KOPT-K1 (cell line): ENCODE data around the gene ATP10D.
"Not testable (repeated sequence)": the region's sequence is repeated elsewhere in the genome, so short reads cannot be mapped to it uniquely, and the experiment has no call there.

Experiments used
- H3K27ac ChIP-seq: fragments of 200-600 bp; sonication (generic); 2 replicates; pipeline ENCODE4 v1.5.1; 2016; ENCODE audit warnings: antibody characterized with exemption, mild to moderate bottlenecking, low read depth, low read length; ENCODE audit not compliant: poor library complexity, severe bottlenecking
- H3K36me3 ChIP-seq: fragments of 200-600 bp; sonication (generic); 2 replicates; pipeline ENCODE4 v1.5.1; 2017; ENCODE audit warnings: antibody characterized with exemption, mild to moderate bottlenecking, low read length, moderate library complexity; ENCODE audit not compliant: insufficient read depth
- H3K9me3 ChIP-seq: fragments of 200-600 bp; sonication (generic); 2 replicates; pipeline ENCODE4 v1.5.1; 2017; ENCODE audit warnings: antibody characterized with exemption, low read length, mild to moderate bottlenecking; ENCODE audit not compliant: insufficient read depth, poor library complexity, severe bottlenecking

Gene ATP10D

DNA sequence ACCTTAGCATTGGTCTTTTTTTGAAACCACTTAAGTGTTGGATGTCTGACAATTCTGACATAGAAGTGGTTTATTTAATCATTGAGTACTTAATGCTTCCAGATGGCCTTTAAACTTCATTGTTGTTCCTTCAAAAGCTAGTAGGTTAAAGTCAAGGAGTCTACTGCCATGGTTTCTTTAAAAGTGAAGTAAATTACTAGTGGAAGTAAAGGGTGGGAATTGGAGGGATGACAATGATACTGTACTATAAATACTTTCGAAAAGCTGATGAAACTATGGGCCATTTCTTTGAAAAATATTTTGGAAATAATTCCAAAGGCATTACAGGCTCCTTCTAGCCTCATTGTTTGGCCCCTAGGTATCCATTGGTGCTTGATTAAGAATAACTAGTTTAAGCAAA is 51.9 kb downstream of the ATP10D start:
- peaks cover 16% of the 10 kb centered on the region for H3K9me3 ChIP-seq
- H3K27ac ChIP-seq, result no peak overlapping the region
- H3K36me3 ChIP-seq, result no peaks in the 10 kb centered on the region

DNA sequence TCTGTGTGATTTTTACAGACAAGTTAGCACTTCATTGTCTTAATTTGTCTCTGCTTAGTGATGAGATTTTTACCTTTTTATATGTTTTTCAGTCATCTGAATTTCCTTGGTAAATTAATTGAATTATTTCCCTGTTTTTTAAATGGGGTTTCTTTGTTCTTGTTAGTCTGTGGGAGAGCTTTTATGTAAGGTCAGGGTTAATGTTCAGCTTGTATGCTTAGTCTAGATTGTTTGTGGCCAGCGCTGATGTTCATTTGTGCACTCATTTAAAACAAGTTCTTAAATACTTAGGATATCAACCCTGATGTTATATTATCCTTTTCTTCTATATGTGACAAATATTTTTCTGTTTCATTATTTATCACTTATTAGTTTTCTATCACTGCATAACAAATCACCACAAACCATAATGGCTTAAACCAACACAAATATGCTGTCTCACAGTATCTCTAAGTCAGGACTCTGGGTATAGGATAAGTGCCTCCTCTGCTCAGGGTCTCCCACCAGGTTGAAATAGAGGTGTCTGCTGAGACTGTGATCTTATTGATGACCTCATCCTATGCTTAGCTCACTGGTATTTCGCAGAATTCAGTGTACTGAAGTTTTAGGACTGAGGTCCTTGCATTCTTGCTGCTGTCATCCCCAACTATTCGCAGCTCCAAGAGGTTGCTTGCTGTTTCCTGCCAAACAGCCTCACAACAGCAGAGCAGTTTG is 53.2 kb downstream of the ATP10D start:
- H3K36me3 ChIP-seq, result no peaks in the 10 kb centered on the region
- H3K9me3 ChIP-seq, result peaks cover 16% of the 10 kb centered on the region
- H3K27ac ChIP-seq, result no peak overlapping the region

DNA sequence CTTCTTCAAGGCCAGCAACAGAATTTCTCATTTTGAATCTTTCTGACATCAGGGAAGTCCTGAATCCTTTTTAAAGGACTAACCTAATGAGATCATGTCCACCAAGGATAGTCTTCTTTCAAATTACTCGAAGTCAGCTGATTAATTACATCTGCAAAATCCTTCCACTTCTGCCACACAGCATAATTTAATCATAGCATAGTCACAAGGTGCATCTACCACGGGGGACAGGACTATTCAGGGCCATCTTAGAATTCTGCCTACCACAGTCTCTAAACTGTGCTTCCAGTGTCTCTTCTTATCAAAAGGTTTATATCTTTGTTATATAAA is 53.7 kb downstream of the ATP10D start:
- Histone ChIP-seq H3K27ac (no peak overlapping the region), H3K36me3 (no peaks in the 10 kb centered on the region), H3K9me3 (peaks cover 16% of the 10 kb centered on the region)

DNA sequence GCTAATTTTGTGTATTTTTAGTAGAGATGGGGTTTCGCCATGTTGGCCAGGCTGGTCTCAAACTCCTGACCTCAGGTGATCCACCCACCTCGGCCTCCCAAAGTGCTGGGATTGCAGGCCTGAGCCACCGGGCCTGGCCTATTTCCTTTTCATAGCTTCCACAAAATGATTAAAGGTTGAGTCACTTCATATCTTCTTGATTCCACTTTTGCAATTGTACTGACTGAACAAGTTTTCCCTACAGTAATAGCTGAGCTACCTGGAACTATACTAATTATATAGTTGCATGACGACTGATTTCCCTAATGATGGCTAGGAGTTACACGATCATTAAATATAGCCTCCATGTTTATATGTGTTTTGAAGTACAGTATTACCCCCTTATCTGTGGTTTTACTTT is 57.6 kb downstream of the ATP10D start:
- H3K9me3 ChIP-seq, H3K27ac ChIP-seq: not testable (repeated sequence)

DNA sequence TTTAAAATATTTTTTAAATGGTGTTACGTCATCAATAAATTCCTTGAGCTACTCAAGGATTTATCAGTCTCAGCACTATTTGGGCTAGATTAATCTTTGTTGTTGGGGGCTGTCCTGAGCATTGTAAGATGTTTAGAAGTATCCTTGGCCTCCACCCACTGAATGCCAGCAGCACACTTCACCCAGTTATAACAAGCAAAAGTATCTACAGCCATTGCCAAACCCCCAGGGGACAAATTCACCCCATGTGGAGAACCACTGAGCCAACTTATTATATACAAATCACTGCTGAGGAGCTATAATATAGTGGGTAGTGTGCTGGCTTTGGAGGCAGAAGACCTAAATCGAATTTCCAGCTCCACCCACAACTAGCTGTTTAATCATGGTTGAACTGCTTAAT is 58.3 kb downstream of the ATP10D start:
- Histone ChIP-seq H3K9me3 (no peaks in the 10 kb centered on the region), H3K27ac (no peak overlapping the region), H3K36me3 (no peaks in the 10 kb centered on the region)

More for the DNA sequence above, 57.6 kb downstream of the ATP10D start:
- H3K36me3 ChIP-seq, result not testable (repeated sequence)

DNA sequence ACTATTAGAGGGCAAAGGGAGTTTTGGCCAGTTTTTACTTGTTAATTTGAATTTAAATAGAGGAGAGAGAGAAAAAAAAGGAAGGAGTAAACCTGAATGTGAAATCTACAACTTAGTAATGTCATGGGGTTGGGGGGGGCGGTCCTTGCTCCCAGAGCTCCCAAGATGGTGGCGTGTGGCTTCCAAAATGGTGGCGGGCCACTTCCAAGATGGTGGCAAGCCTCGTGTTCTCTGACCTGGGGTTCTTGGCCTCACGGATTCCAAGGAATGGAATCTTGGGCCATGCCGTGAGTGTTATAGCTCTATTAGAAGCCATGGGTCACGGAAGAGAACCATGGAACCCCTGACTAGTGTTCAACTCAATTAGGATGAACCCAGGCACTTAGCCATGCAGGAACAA is 65.3 kb downstream of the ATP10D start:
- H3K27ac ChIP-seq, H3K36me3 ChIP-seq, H3K9me3 ChIP-seq: not testable (repeated sequence)

DNA sequence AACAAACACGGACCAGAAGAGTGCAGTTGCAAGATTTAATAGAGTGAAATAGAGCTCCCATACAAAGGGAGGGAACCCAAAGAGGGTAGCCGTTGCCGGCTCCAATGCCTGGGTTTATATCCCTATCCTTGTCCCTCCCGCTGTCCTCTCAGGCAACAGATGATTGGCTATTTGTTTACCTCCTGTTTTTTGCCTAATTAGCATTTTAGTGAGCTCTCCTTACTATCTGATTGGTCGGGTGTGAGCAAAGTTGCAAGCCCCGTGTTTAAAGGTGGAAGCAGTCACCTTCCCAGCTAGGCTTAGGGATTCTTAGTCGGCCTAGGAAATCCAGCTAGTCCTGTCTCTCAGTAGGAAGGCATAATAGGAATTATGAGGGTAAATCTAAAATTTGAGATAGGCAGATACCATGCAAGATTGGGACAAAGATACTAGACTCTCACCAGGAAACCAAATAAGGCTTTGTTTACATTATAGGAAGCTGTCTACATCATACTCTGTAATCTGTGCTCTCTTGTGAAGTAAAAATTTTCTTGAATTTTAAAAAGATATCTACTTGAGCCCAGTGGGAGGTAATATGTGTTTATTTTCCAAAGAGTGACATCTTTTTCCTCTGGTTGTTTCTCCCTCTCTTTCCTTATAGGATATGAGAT is 65.9 kb downstream of the ATP10D start:
- Histone ChIP-seq H3K27ac (no peak overlapping the region), H3K9me3 (no peaks in the 10 kb centered on the region), H3K36me3 (no peaks in the 10 kb centered on the region)

DNA sequence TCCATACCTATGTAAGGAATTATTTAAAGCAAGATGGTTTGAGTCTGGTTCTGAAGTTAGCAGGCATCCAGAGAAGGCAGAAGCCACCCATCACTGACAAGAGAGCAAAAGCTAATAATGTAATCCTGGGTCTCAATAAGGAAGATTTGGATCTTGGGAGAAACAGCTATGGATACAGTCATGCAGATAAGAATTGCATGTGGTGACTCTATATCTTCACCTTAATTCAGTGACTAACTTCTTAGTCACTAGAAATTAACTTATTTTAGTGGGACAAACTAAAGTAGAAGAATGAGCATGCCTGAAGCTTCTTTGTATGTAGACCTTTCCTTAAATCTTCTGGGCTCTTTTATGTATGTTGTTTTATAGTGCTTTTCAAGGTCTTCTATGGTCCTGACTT is 66.6 kb downstream of the ATP10D start:
- no peaks in the 10 kb centered on the region for H3K9me3 ChIP-seq
- H3K36me3 ChIP-seq, result no peaks in the 10 kb centered on the region
- H3K27ac ChIP-seq, result no peak overlapping the region

DNA sequence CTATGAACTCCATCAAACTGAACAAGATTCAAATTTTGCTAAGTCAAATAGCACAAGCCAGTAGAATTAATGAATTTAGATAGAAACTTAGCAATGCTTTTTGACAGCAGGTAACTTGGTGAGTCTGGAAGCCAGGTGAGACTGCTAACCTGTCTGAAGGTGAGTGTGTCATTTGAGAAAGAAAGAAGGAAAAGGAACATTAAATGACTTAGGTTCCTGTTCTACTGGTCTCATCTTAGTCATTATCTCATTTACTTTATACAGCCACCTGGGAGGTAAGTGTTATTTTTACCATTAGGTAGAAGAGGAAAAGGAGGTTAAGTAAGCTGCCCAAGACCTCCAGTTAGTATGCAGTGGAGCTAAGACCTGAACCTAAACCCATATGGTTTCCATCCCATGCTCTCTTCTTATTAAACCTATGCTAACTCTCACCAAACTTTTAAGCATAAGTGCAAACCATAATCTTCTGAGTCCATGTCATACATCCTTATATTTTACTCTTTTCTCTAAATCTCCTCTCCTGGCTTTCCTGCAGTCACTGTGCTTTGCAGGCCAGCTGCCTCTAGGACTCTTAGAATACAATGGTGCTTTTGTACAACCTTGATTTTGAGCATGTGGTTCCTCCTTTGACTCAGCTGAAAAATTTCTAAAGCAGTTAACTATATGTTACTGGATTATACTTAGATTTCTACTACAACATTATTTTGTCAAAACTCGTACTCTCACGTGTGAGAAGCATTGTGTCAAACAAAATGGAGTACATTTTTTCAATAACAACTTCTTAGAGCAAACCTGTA is 68.5 kb downstream of the ATP10D start:
- no peak overlapping the region for H3K27ac ChIP-seq
- no peaks in the 10 kb centered on the region for H3K9me3 ChIP-seq
- H3K36me3 ChIP-seq, result no peaks in the 10 kb centered on the region

DNA sequence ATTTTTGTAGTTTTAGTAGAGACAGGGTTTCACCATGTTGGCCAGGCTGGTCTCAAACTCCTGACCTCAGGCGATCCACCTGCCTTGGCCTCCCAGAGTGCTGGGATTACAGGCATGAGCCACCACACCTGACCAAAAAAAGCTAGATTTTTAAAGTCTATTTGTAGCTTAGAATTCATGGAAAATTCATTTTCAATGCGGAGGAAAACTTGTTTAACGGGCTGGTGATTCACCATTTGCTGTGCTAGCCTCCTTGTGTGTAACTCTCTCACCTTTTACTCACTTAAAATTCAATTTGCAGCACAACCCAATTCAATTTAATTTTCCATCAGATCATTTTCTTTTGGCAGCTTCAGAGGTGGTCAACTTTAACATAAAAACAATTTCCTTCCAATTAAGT is 70.8 kb downstream of the ATP10D start:
- H3K9me3 ChIP-seq, H3K36me3 ChIP-seq, H3K27ac ChIP-seq: not testable (repeated sequence)

DNA sequence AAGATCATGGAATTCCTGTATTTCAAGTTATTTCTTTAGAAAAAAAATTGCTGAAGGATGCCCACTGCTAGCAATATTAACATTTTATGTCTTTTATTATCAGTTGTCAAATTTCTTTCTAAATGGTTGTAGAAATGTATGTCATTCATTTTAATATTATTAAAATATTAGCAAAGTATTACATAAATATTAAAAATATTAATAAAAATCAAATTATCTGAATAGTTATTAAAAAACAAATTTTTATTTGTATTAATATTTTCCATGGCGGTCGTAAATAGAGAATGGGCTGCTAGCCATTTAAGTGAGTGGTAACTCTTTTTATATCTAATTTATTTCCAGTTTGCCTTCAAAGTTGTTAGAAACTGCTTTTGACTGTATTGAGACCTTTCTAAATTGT is 72.2 kb downstream of the ATP10D start:
- Histone ChIP-seq H3K27ac (no peak overlapping the region), H3K9me3 (no peaks in the 10 kb centered on the region), H3K36me3 (no peaks in the 10 kb centered on the region)

DNA sequence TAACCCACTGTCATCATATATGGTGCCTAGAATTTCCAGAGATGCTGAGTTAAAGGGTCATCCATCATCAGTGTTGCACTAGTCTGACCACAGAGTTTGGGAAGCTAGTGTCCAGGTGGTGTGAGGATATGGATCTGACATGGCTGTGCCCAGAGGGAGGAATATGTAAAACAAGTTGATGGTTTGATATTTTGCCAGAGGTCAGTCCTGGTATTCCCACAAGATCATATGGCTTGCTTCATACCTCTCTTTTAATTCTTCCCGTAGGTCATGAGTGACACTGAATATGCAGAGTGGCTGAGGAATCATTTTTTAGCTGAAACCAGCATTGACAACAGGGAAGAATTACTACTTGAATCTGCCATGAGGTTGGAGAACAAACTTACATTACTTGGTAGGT is 75.6 kb downstream of the ATP10D start:
- no peaks in the 10 kb centered on the region for H3K9me3 ChIP-seq
- H3K36me3 ChIP-seq, result no peaks in the 10 kb centered on the region
- no peak overlapping the region for H3K27ac ChIP-seq

DNA sequence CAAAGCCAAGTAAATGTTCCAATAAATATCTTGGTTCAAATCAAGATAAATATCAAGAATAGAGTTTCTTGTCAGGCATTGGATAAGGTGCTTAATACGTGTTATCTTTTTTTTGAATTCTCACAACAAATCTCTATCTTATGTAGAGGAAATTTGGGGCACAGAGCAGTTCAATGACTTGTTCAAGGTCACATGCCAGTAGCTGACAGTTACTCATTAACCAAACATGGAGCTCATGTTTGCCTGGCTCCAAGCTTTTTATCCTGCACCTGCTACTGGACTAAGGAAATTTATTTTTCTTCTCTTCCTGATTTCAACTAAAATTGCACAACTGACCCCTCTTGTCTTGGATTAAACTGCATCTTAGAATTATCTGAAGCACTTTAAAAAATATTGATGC is 76.3 kb downstream of the ATP10D start:
- H3K9me3 ChIP-seq, result no peaks in the 10 kb centered on the region
- no peak overlapping the region for H3K27ac ChIP-seq
- no peaks in the 10 kb centered on the region for H3K36me3 ChIP-seq

DNA sequence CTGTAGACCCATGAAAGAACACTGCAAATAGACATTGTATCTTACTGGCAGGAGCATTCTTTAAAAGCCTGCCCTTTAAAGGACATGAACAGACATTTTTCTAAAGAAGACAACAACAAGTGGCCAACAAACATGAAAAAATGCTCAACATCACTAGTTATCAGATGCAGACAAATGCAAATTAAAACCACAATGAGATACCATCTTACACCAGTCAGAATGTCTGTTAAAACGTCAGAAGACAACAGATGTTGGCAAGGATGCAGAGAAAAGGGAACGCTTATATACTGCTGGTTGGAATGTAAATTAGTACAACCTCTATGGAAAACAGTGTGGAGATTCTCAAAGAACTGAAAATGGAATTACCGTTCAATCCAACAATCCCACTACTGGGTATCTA is 77.2 kb downstream of the ATP10D start:
- H3K9me3 ChIP-seq, result no peaks in the 10 kb centered on the region
- no peak overlapping the region for H3K27ac ChIP-seq
- no peaks in the 10 kb centered on the region for H3K36me3 ChIP-seq

DNA sequence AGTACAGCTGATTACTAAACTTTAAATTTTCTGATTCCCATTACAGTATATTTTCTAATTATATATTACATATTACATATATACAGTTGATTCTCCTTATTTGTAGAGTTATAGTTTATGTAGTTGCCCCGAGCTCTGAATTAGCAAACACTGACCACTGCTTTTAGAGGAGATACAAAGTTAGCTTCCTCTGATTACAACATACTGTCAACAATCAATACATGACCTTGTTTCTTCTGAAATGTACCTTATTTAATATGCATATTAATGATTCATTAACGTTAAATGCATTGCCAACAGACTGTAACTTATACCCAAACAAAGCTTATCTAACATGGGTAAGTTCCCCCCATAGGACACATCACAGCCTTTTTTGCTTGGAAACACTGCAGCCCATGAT is 81.5 kb downstream of the ATP10D start:
- no peaks in the 10 kb centered on the region for H3K9me3 ChIP-seq
- no peak overlapping the region for H3K27ac ChIP-seq
- no peaks in the 10 kb centered on the region for H3K36me3 ChIP-seq

DNA sequence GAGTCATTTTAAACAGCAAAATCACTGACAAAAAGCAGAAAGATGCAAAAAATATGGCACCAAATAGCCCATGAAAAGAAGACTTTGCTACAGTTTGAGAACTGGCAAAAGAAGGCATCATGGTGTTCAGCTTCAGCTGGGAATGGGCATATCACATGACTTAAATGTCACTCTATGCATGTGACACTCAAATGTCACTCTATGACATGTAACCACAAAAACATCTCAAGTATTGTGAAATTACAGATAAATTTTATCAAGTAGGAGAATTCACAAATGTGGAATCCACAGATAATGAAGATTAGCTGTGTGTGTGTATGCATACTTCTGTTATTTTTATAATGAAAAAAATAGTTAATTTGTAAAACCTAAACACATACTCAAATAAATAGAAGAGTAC is 81.9 kb downstream of the ATP10D start:
- Histone ChIP-seq H3K9me3 (no peaks in the 10 kb centered on the region), H3K27ac (no peak overlapping the region), H3K36me3 (no peaks in the 10 kb centered on the region)
